Peyer's patch (tissue), 4 donors: ENCODE measurements around the gene TAF12. TPM values are rescaled to one million over a fixed set of nuclear protein-coding genes. Genes with fewer than 3 reads are reported as not detected.
A peak's percentile ranks its signal among the peaks of the same experiment; 100 is the strongest.

Source experiments
- DNase-seq, 3 donors: peaks; one replicate each; pipeline ENCODE4 v3.0.0-alpha.2; 2017 to 2019
- H3K27ac ChIP-seq, 4 donors: fragments of 200-600 bp; sonication (generic); one replicate each; pipeline ENCODE4 v1.5.1; 2016 to 2019
- H3K27me3 ChIP-seq, 2 donors: fragments of 200-600 bp; sonication (generic); one replicate each; pipeline ENCODE4 v1.5.1; 2019
- H3K36me3 ChIP-seq, 3 donors: fragments of 200-600 bp; sonication (generic); one replicate each; pipeline ENCODE4 v1.5.1; 2016 to 2019
- H3K4me1 ChIP-seq, 4 donors: fragments of 200-600 bp; sonication (generic); one replicate each; pipeline ENCODE4 v1.5.1; 2016 to 2019
- H3K4me3 ChIP-seq, 4 donors: fragments of 200-600 bp; sonication (generic); 1 replicate in 3 of 4; 2 replicates in 1 of 4; pipeline ENCODE4 v1.5.1; 2016 to 2019; ENCODE audit warnings: mild to moderate bottlenecking in 1 of 4
- H3K9me3 ChIP-seq, 4 donors: fragments of 200-600 bp; sonication (generic); one replicate each; pipeline ENCODE4 v1.5.1; 2016 to 2019; ENCODE audit warnings: mild to moderate bottlenecking in 1 of 4
- POLR2A ChIP-seq, 2 donors: fragments of 450-650 bp; IDR thresholded peaks; one replicate each; pipeline ENCODE4 v1.5.1; 2017; ENCODE audit warnings: antibody characterized with exemption in 2 of 2, mild to moderate bottlenecking in 2 of 2, moderate library complexity in 2 of 2
- total RNA-seq, 4 donors: library from RNA; depleted of rRNA; stranded (reverse); fragments of >200 nt; gene quantifications; one replicate each; pipeline ENCODE4 v1.1.0, GENCODE V29; 2016
- TF ChIP-seq, protein P1 (sequence below), 6 experiments: fragments of 450-650 bp in 4 of 6; fragments of 200-600 bp in 2 of 6; sonication (generic) in 1 of 6; IDR thresholded peaks; one replicate each; pipeline ENCODE4 v1.5.1; 2017 to 2019; ENCODE audit warnings: antibody characterized with exemption in 6 of 6, mild to moderate bottlenecking in 3 of 6, moderate library complexity in 1 of 6

Gene TAF12
- total RNA-seq, 4 donors from 2014 or later = 12.2 to 34.7 (median 14.6) TPM

DNA sequence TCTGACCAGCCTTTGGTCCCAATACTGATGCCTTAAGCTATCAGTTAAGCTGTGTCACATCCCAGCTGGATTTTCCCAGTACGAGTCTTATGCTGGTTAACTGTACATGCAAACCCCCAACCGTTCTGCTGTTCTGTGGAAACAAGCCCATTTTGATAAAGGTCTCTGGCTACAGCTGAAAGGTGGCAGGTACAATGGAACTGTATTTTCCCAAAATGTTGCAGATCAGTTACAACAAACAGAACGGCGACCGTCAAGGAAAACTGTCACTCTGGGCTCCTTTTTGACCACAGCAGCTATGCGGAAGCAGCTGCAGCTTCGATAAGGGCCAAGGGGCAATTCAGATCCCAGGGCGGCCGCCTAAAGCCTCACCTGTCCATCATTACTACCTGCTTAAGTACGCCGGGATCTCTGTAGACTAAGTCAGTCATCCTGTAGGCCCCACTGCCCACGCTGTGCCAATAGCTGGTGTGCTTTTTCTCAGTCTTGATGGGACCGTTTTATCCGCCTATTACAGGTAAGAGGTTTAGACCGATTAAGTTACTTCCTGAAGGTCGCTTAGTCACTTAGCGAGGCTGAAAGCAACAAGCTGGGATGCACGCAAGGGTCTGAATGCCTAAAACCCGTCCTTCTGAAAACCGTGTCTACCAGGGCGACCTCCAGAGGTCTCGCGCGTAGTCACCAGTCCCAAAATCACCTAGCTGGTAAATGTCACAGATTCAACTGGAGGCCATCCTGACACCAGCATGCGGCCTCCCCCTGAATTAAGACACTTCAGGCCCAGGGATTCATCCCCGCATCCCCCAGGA lies 61.9 kb downstream of the TAF12 start:
- peak; percentile 44 to 79 (median 75) for DNase-seq
- no peaks in the 10 kb centered on the region for H3K27me3 ChIP-seq
- TF ChIP-seq POLR2A (IDR thresholded peaks at IDR 0.05) = peak; percentile 46 to 50
- TF ChIP-seq, protein P1, sequence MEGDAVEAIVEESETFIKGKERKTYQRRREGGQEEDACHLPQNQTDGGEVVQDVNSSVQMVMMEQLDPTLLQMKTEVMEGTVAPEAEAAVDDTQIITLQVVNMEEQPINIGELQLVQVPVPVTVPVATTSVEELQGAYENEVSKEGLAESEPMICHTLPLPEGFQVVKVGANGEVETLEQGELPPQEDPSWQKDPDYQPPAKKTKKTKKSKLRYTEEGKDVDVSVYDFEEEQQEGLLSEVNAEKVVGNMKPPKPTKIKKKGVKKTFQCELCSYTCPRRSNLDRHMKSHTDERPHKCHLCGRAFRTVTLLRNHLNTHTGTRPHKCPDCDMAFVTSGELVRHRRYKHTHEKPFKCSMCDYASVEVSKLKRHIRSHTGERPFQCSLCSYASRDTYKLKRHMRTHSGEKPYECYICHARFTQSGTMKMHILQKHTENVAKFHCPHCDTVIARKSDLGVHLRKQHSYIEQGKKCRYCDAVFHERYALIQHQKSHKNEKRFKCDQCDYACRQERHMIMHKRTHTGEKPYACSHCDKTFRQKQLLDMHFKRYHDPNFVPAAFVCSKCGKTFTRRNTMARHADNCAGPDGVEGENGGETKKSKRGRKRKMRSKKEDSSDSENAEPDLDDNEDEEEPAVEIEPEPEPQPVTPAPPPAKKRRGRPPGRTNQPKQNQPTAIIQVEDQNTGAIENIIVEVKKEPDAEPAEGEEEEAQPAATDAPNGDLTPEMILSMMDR (IDR thresholded peaks at IDR 0.05) = no peak
- peak overlapping the region; percentile 64 to 86 (median 78) for H3K4me3 ChIP-seq
- no peaks in the 10 kb centered on the region for H3K9me3 ChIP-seq
- peak overlapping the region; percentile 84 to 87 (median 86) for H3K27ac ChIP-seq
- H3K36me3 ChIP-seq = peaks cover 0 to 39% (median 0%) of the 10 kb centered on the region in 3 donors
- peaks cover 0 to 14% (median 3%) of the 10 kb centered on the region in 4 donors for H3K4me1 ChIP-seq

DNA sequence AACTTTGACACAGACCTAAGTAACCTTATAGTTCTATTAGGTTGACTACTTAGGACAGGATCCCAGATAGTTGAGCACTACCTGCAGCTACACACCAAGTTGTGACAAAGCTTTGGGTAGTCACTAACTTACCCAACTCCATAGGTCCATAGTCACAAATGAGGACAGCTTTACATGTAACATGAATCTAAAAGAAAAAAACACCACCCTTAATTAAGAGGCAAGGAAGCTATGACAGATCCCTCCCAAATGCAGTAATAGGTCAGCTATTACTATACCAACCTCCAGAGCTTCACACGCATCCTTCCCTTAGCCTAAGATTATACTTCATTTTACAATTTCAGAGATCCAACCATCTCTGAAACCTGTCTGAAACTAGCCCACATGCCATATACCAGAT lies 63.5 kb downstream of the TAF12 start:
- TF ChIP-seq POLR2A (IDR thresholded peaks at IDR 0.05) = no peak
- Histone ChIP-seq H3K4me1 (peaks cover 0 to 14% (median 3%) of the 10 kb centered on the region in 4 donors), H3K27ac (peak overlapping the region in 2 of 4 donors; percentile 12 to 25), H3K4me3 (peak overlapping the region in 2 of 4 donors; percentile 77 to 86), H3K27me3 (no peaks in the 10 kb centered on the region), H3K36me3 (peaks cover 0 to 48% (median 0%) of the 10 kb centered on the region in 3 donors), H3K9me3 (no peaks in the 10 kb centered on the region)
- DNase-seq = no peak

DNA sequence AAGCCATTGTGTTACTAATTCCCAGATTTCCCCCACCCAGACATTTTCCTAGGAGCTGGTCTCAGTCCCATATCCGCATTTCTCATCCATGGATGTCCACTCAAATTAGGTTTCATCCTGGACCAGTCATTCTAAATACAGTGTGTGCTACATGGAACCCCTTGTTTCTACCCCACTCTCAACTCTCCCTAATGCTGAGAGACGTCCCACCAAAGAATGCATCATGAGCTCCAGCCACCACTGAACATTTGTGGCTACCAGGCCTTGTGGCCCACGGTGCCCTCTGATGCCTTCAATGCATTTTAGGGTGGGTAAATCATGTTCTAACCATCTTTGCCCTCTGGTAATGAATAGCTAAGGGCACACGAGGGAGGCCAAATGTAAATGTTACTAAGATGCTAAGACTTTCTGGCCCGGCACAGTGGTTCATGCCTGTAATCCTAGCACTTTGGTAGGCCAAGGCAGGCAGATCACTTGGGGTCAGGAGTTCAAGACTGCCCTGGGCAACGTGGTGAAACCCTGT lies 64.1 kb downstream of the TAF12 start:
- DNase-seq = no peak
- H3K27ac ChIP-seq = no peak overlapping the region
- TF ChIP-seq, protein P1 (IDR thresholded peaks at IDR 0.05) = no peak
- TF ChIP-seq POLR2A (IDR thresholded peaks at IDR 0.05) = no peak

DNA sequence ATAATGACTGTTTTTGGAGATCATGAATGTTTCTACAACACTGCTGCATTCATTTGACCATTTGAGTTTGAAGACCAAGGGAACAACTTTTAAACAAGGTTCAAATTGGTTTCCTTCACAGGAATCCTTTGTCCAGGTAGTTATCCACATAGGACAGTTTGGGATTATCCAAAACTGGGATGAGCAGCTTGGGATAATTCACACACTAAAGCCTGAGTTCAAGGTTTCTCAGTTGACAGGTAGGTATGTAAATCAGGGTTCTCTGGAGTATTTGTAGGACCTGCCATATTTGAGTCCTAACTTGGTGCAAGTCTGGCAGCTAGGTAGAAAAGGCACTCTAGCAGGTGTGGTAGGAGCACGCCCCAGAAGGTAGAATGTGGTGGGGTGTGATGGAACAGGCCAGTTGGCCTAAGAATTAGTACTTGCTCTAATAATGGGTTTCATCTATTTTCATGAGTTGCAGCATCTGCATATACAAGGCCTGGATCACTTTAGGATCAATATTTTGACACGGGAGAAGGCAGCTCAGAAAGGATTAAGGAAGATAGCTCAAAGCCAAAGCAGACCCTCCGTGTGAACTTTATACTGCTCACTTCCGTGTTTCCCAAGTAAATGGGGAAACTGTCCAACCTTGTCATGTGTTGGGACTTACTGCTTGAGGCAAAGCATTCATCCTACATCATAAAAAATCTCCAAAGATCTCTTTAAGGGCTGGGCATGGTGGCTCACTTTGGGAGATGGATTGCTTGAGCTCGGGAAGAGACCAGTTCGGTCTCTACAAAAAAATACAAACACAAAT lies 64.9 kb downstream of the TAF12 start:
- Histone ChIP-seq H3K27ac (no peak overlapping the region), H3K9me3 (no peaks in the 10 kb centered on the region), H3K4me1 (peaks cover 0 to 14% (median 3%) of the 10 kb centered on the region in 4 donors), H3K4me3 (no peak overlapping the region), H3K27me3 (no peaks in the 10 kb centered on the region), H3K36me3 (peaks cover 0 to 60% (median 0%) of the 10 kb centered on the region in 3 donors)
- TF ChIP-seq POLR2A (IDR thresholded peaks at IDR 0.05) = no peak
- TF ChIP-seq, protein P1 (IDR thresholded peaks at IDR 0.05) = no peak
- no peak for DNase-seq

More for the DNA sequence above, 64.1 kb downstream of the TAF12 start:
- peaks cover 0 to 52% (median 0%) of the 10 kb centered on the region in 3 donors for H3K36me3 ChIP-seq
- no peaks in the 10 kb centered on the region for H3K9me3 ChIP-seq
- no peak overlapping the region for H3K4me3 ChIP-seq
- H3K4me1 ChIP-seq = peaks cover 0 to 14% (median 3%) of the 10 kb centered on the region in 4 donors
- no peaks in the 10 kb centered on the region for H3K27me3 ChIP-seq

DNA sequence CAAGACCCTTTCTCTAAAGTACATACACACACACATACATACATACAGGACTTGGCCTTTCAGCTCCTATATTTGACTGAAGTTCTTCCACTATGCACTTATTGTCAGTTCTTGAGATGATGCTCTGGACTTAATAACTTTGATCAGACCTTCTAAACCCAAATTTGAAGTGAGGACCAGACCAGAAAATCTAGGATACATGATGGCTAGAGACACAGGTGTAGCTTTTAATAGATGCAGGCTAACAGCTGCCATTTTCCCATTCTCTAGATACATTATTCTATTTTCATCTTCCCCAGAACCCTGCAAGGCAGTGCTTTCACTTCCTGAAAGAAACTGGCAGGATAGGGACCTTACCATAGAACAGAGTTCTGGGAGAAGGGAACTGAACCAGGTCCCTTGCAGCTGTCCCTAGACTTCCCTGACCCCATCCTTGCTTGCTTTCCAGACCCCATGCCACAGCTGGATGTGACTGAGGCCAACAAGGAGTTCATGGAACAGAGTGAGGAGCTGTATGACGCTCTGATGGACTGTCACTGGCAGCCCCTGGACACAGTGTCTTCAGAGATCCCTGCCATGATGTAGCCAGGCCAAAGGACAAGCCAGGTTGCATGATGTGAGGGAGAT lies 65.7 kb downstream of the TAF12 start:
- H3K4me1 ChIP-seq = peaks cover 0 to 14% (median 3%) of the 10 kb centered on the region in 4 donors
- H3K27ac ChIP-seq = no peak overlapping the region
- H3K36me3 ChIP-seq = peaks cover 0 to 68% (median 0%) of the 10 kb centered on the region in 3 donors
- no peak for TF ChIP-seq POLR2A (IDR thresholded peaks at IDR 0.05)
- TF ChIP-seq, protein P1 (IDR thresholded peaks at IDR 0.05) = no peak
- no peaks in the 10 kb centered on the region for H3K27me3 ChIP-seq
- H3K4me3 ChIP-seq = no peak overlapping the region
- DNase-seq = no peak
- H3K9me3 ChIP-seq = no peaks in the 10 kb centered on the region
